HepG2 (cell line): ENCODE data around the gene SPG7. TPM values are rescaled to one million over a fixed set of nuclear protein-coding genes. Genes with fewer than 3 reads are reported as not detected.

Experiments
- ATF2 ChIP-seq: sonication (generic); formaldehyde crosslinking; IDR thresholded peaks from 2 replicates; pipeline ENCODE4 v1.4.0; 2020; ENCODE audit warnings: missing genetic modification reagents
- DPF2 ChIP-seq: sonication (generic); formaldehyde crosslinking; IDR thresholded peaks from 2 replicates; pipeline ENCODE4 v1.4.0; 2020; ENCODE audit warnings: mild to moderate bottlenecking, low read depth, missing genetic modification reagents, borderline replicate concordance
- E2F2 ChIP-seq: sonication (generic); formaldehyde crosslinking; IDR thresholded peaks from 2 replicates; pipeline ENCODE4 v1.4.0; 2020; ENCODE audit warnings: missing genetic modification reagents, borderline replicate concordance
- ELF3 ChIP-seq: IDR thresholded peaks from 2 replicates; pipeline ENCODE4 v1.6.1; 2016; ENCODE audit warnings: missing genetic modification reagents, missing compliant biosample characterization
- ELF4 ChIP-seq: sonication (generic); formaldehyde crosslinking; IDR thresholded peaks from 2 replicates; pipeline ENCODE4 v1.5.0; 2020; ENCODE audit warnings: missing genetic modification reagents, mild to moderate bottlenecking, moderate library complexity, borderline replicate concordance
- FOXP1 ChIP-seq, 2 experiments: fragments of 450-650 bp in 1 of 2; IDR thresholded peaks; 2 replicates each; pipeline ENCODE4 v1.6.1; 2017 to 2018; ENCODE audit warnings: antibody characterized with exemption in 1 of 2
- HDAC6 ChIP-seq: fragments of 200-600 bp; sonication (generic); IDR thresholded peaks from 2 replicates; pipeline ENCODE4 v1.7.0; 2017; ENCODE audit warnings: mild to moderate bottlenecking, antibody characterized with exemption, low read length, low read depth
- IRF2 ChIP-seq: IDR thresholded peaks from 2 replicates; pipeline ENCODE4 v1.6.1; 2018; ENCODE audit warnings: missing genetic modification reagents, missing compliant biosample characterization
- KAT2B ChIP-seq: fragments of 150-350 bp; IDR thresholded peaks from 2 replicates; pipeline ENCODE4 v1.6.1; 2014; ENCODE audit warnings: low read depth, low read length, borderline replicate concordance
- KLF9 ChIP-seq: IDR thresholded peaks from 2 replicates; pipeline ENCODE4 v1.6.1; 2016; ENCODE audit warnings: low read depth
- MAFG ChIP-seq: sonication (generic); formaldehyde crosslinking; IDR thresholded peaks from 2 replicates; pipeline ENCODE4 v1.5.1; 2020; ENCODE audit warnings: mild to moderate bottlenecking, missing genetic modification reagents
- MAX ChIP-seq: IDR thresholded peaks from 2 replicates; pipeline ENCODE4 v1.6.1; 2012; ENCODE audit warnings: inconsistent platforms
- MED1 ChIP-seq: sonication (generic); formaldehyde crosslinking; IDR thresholded peaks from 2 replicates; pipeline ENCODE4 v1.4.0; 2020; ENCODE audit warnings: missing genetic modification reagents
- NFYC ChIP-seq: IDR thresholded peaks from 2 replicates; pipeline ENCODE4 v1.6.1; 2016; ENCODE audit warnings: missing genetic modification reagents, missing compliant biosample characterization
- PLSCR1 ChIP-seq: sonication (generic); formaldehyde crosslinking; IDR thresholded peaks from 2 replicates; pipeline ENCODE4 v1.5.0; 2020; ENCODE audit warnings: missing genetic modification reagents, mild to moderate bottlenecking, borderline replicate concordance
- RBM22 ChIP-seq: fragments of 200-400 bp; formaldehyde crosslinking; optimal IDR thresholded peaks from 2 replicates; pipeline ENCODE3; 2017; ENCODE audit warnings: mild to moderate bottlenecking, low read length, moderate library complexity
- RXRB ChIP-seq: IDR thresholded peaks from 2 replicates; pipeline ENCODE4 v1.6.1; 2016; ENCODE audit warnings: borderline replicate concordance, missing genetic modification reagents, missing compliant biosample characterization
- SP4 ChIP-seq: sonication (generic); formaldehyde crosslinking; IDR thresholded peaks from 2 replicates; pipeline ENCODE4 v1.8.1; 2023; ENCODE audit warnings: mild to moderate bottlenecking, missing genetic modification reagents
- SP5 ChIP-seq: IDR thresholded peaks from 2 replicates; pipeline ENCODE4 v1.6.1; 2016; ENCODE audit warnings: low read depth, borderline replicate concordance
- SSRP1 ChIP-seq: IDR thresholded peaks from 2 replicates; pipeline ENCODE4 v1.6.1; 2016; ENCODE audit warnings: control low read depth
- TCF7L2 ChIP-seq: IDR thresholded peaks from 2 replicates; pipeline ENCODE4 v1.6.1; 2011; ENCODE audit warnings: mild to moderate bottlenecking, low read depth, low read length, moderate library complexity
- YEATS2 ChIP-seq: sonication (generic); formaldehyde crosslinking; IDR thresholded peaks from 2 replicates; pipeline ENCODE4 v1.4.0; 2020; ENCODE audit warnings: missing genetic modification reagents, borderline replicate concordance
- ZBTB43 ChIP-seq: sonication (generic); formaldehyde crosslinking; conservative IDR thresholded peaks from 2 replicates; pipeline ENCODE4 v1.4.0; 2020; ENCODE audit warnings: missing genetic modification reagents
- ZBTB8A ChIP-seq: sonication (generic); formaldehyde crosslinking; IDR thresholded peaks from 2 replicates; pipeline ENCODE4 v1.4.0; 2020; ENCODE audit warnings: mild to moderate bottlenecking, low read depth, missing genetic modification reagents, borderline replicate concordance
- ZFP62 ChIP-seq: sonication (generic); formaldehyde crosslinking; IDR thresholded peaks from 2 replicates; pipeline ENCODE4 v1.4.0; 2020; ENCODE audit warnings: missing genetic modification reagents
- ZNF225 ChIP-seq: sonication (generic); formaldehyde crosslinking; IDR thresholded peaks from 2 replicates; pipeline ENCODE4 v1.4.0; 2020; ENCODE audit warnings: mild to moderate bottlenecking, missing genetic modification reagents
- ZNF619 ChIP-seq: sonication (generic); formaldehyde crosslinking; IDR thresholded peaks from 2 replicates; pipeline ENCODE4 v1.4.0; 2020; ENCODE audit warnings: mild to moderate bottlenecking, missing genetic modification reagents
- ZZZ3 ChIP-seq: sonication (generic); formaldehyde crosslinking; IDR thresholded peaks from 2 replicates; pipeline ENCODE4 v1.4.0; 2020; ENCODE audit warnings: missing genetic modification reagents, mild to moderate bottlenecking, borderline replicate concordance
- polyA plus RNA-seq, 8 experiments: library from polyadenylated mRNA; depleted of rRNA in 3 of 8; stranded (reverse) in 7 of 8; unstranded in 1 of 8; fragments of >200 nt; fragmentation: Illumina TruSeq in 4 of 8; extraction: Trizol in 4 of 8; gene quantifications; 2 replicates each; pipeline versions ENCODE4 v1.2.1 to v1.2.3, GENCODE V29; 2011 to 2016; ENCODE audit warnings: low read depth in 4 of 8, missing spikeins in 1 of 8, mixed read lengths in 1 of 8; ENCODE audit not compliant: insufficient read depth in 1 of 8
- total RNA-seq, 5 experiments: library from RNA; depleted of rRNA; stranded (reverse); fragments of >200 nt; fragmentation: Illumina TruSeq; extraction: Trizol; gene quantifications; 2 replicates each; pipeline ENCODE4 v1.2.3, GENCODE V29; 2016; ENCODE audit warnings: low read depth in 1 of 5

SPG7 gene
- total and polyA plus RNA-seq, 2 of the 13 experiments (the other 11 are each of a cell fraction or from before 2014, with no cell fraction given), result 66.0 to 136 TPM

- peak; percentile 42; the same call in 1 of the 2 replicates for TF ChIP-seq IRF2
- no peak for TF ChIP-seq ZBTB43 (CRISPR knock-in tag)
- no peak for TF ChIP-seq ELF4
- TF ChIP-seq KAT2B, result no peak
- TF ChIP-seq MED1, result peak; percentile 62
- no peak for TF ChIP-seq E2F2 (CRISPR knock-in tag)
- no peak for TF ChIP-seq FOXP1 (IDR thresholded peaks at IDR 0.05)
- peak; percentile 80 for TF ChIP-seq FOXP1 (CRISPR knock-in tag; IDR thresholded peaks at IDR 0.05)
- TF ChIP-seq YEATS2 (CRISPR knock-in tag), result no peak
- no peak for TF ChIP-seq ZZZ3 (CRISPR knock-in tag)
- TF ChIP-seq ATF2 (CRISPR knock-in tag), result no peak
- TF ChIP-seq ZFP62 (CRISPR knock-in tag), result no peak
- TF ChIP-seq ZBTB8A (CRISPR knock-in tag), result no peak
- TF ChIP-seq RBM22, result no peak
- TF ChIP-seq SP4 (CRISPR knock-in tag), result no peak
- TF ChIP-seq ZNF619 (CRISPR knock-in tag), result no peak
- TF ChIP-seq DPF2 (CRISPR knock-in tag), result peak; percentile 34; the same call in 1 of the 2 replicates
- TF ChIP-seq SP5 (CRISPR knock-in tag), result no peak
- no peak for TF ChIP-seq NFYC (CRISPR knock-in tag)
- TF ChIP-seq ZNF225, result no peak
- TF ChIP-seq SSRP1 (CRISPR knock-in tag), result no peak
- TF ChIP-seq KLF9, result no peak
- TF ChIP-seq HDAC6, result no peak
- no peak for TF ChIP-seq PLSCR1 (CRISPR knock-in tag)
- no peak for TF ChIP-seq MAFG
- TF ChIP-seq ELF3 (CRISPR knock-in tag), result peak; percentile 99
- no peak for TF ChIP-seq TCF7L2
- peak; percentile 76 for TF ChIP-seq RXRB (CRISPR knock-in tag)
- 0 out of 2 replicates have a peak, but pooled peaks have one; percentile 18 for TF ChIP-seq MAX
These were observed 73.8 kb downstream of the SPG7 start (continued) for GRCh38 chr16:89581861-89582563.
